Measurements from ENCODE around the gene ETNK2. TPM values are rescaled to one million over a fixed set of nuclear protein-coding genes. Genes with fewer than 3 reads are reported as not detected.

ETNK2 gene
- total and polyA plus RNA-seq, 2 of the 8 experiments (the other 6 are each of a cell fraction or from before 2014, with no cell fraction given), result 20.1 to 26.7 TPM

DNA sequence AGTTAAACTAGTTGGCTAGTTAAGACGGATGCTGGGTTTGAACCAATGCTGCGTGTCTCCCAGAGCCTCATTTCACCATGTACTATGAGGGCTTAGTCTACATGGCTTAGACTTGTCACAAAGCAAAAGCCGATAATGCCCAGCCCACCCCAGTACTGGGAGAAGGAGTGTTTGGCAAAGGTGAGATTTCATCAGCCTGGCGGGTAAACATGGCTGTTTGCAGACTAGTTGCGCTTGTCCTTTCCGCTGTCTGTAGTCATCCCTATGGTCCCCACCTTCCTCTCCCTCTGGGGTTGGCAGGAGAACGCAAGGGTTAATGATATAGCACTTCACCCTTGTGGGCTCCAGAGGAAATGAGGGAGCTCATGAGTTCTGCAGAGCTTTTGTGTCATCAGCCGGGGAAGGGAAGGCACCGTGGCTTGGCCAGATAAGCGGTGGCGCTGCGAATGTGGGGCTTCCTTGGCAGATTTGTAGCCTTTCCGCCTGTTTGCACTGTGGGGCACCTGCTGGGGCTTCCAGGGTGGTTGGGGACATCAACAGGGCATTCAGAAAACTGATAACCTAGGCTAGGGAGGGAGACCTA lies 49.7 kb downstream of the ETNK2 start:
- H3K79me2 ChIP-seq (ENCODE audit: control insufficient read depth in 1 of 2, insufficient read depth in 2 of 2, low read length in 2 of 2), result peaks cover 37 to 99% of the 10 kb centered on the region in 2 experiments
- peak overlapping the region; percentile 42; the same call in 1 of the 2 replicates for H3K27ac ChIP-seq (ENCODE audit: low read depth, low read length)
- no peaks in the 10 kb centered on the region for H3K23me2 ChIP-seq (ENCODE audit: low read depth, low read length)

More for the DNA sequence above, 49.7 kb downstream of the ETNK2 start:
- peaks cover 37 to 45% of the 10 kb centered on the region in 2 experiments for H4K20me1 ChIP-seq (replicated peaks in 1 of 2; ENCODE audit: control insufficient read depth in 1 of 2, insufficient read depth in 2 of 2, low read length in 2 of 2)
- no peak for FAIRE-seq
- H3K4me2 ChIP-seq (ENCODE audit: insufficient read depth in 1 of 2, low read depth in 2 of 2, low read length in 2 of 2), result peak overlapping the region in 1 of 2 experiments; percentile 19; a peak in 2 of 4 replicates
- H3K4ac ChIP-seq (replicated peaks; ENCODE audit: insufficient read length, low read depth, low read length), result no peak overlapping the region
- CTCF ChIA-PET (ENCODE audit: partially characterized antibody), result interaction anchor here (1.2 to 2.4 kb wide), 6 partner anchors 12 to 231 kb away, joined by 3 to 9 read pairs (median 6); no protein-coding TSS in a partner anchor
- no peak overlapping the region for H2BK15ac ChIP-seq (ENCODE audit: low read length)
- no peak overlapping the region for H3K23ac ChIP-seq (ENCODE audit: insufficient read length)
- no peak overlapping the region for H2BK20ac ChIP-seq (ENCODE audit: low read length)
- H2BK5ac ChIP-seq (ENCODE audit: low read depth, low read length), result peak overlapping the region; percentile 62; the same call in 1 of the 2 replicates
- no peak overlapping the region for H3K4me3 ChIP-seq (ENCODE audit: extremely low read depth in 1 of 4, insufficient read depth in 2 of 4, low read depth in 3 of 4, low read length in 4 of 4)
- H2AFZ ChIP-seq (ENCODE audit: low read length), result no peak overlapping the region
- H4K91ac ChIP-seq (replicated peaks; ENCODE audit: insufficient read length, low read length), result peak overlapping the region; percentile 13
- no peak overlapping the region for H3K56ac ChIP-seq (replicated peaks; ENCODE audit: insufficient read length, low read depth, low read length)
- POLR2A ChIA-PET (ENCODE audit: partially characterized antibody), result interaction anchor here (0.6 to 1.6 kb wide), 2 partner anchors 9 to 34 kb away, joined by 3 read pairs; no protein-coding TSS in a partner anchor
- peaks cover 36% of the 10 kb centered on the region for H3K79me1 ChIP-seq (ENCODE audit: low read depth, low read length)
- H4K8ac ChIP-seq (ENCODE audit: extremely low read depth, insufficient read depth, low read length), result no peak overlapping the region
- no peak overlapping the region; the same call in 1 of the 2 replicates for H3K18ac ChIP-seq (ENCODE audit: extremely low read depth, low read length)
- H2BK120ac ChIP-seq (replicated peaks; ENCODE audit: low read depth, low read length), result no peak overlapping the region
- peak overlapping the region; percentile 77 for H2BK12ac ChIP-seq (ENCODE audit: low read depth, low read length)
- peak overlapping the region; percentile 92; the same call in 1 of the 2 replicates for H2AK5ac ChIP-seq (ENCODE audit: low read depth, low read length)
- H3K9me3 ChIP-seq (ENCODE audit: insufficient read depth in 2 of 2, low read depth in 1 of 2, low read length in 1 of 2), result no peaks in the 10 kb centered on the region
- H3K14ac ChIP-seq (ENCODE audit: insufficient read length), result no peak overlapping the region
- no peak overlapping the region for H4K5ac ChIP-seq (ENCODE audit: insufficient read length, low read depth, low read length)
- WGBS, 2 experiments (ENCODE audit: extremely low coverage in 1 of 2, insufficient coverage in 1 of 2, insufficient read length in 1 of 2, insufficient replicate concordance in 2 of 2, low coverage in 1 of 2, low lambda C conversion rate in 2 of 2, missing lambda C conversion rate in 1 of 2), result 72% methylated on average over 13 of the region's 13 CpGs; no CpG with 5 or more reads in 1 of the 2 experiments
- no peaks in the 10 kb centered on the region for H3K36me3 ChIP-seq (ENCODE audit: control insufficient read depth in 2 of 4, insufficient read depth in 4 of 4, low read length in 3 of 4)
- TF ChIP-seq POLR2A (IDR thresholded peaks at IDR 0.05; ENCODE audit: control extremely low read depth in 1 of 2, low read depth in 2 of 2, low read length in 2 of 2) (no peak), CBX5 (IDR thresholded peaks at IDR 0.05; ENCODE audit: low read depth, low read length) (no peak)
- no peak overlapping the region for H3K9ac ChIP-seq (replicated peaks in 1 of 4; ENCODE audit: extremely low read depth in 1 of 4, low read depth in 3 of 4, low read length in 3 of 4)
- no peaks in the 10 kb centered on the region for H3K27me3 ChIP-seq (replicated peaks in 1 of 4; ENCODE audit: control insufficient read depth in 3 of 4, extremely low read depth in 1 of 4, insufficient read depth in 3 of 4, low read length in 3 of 4)
- peaks cover 18 to 47% (median 26%) of the 10 kb centered on the region in 4 experiments for H3K4me1 ChIP-seq (replicated peaks in 1 of 4; ENCODE audit: control insufficient read depth in 3 of 4, insufficient read depth in 4 of 4, low read length in 3 of 4)
- peak in 1 of 2 experiments; percentile 56 for DNase-seq (ENCODE audit: low read depth in 1 of 2, low spot score in 2 of 2)
